ENCODE results near the gene LHPP.

Gene LHPP

GRCh38 chr10:124626759-124627380 lies 165.2 kb downstream of the LHPP start:
- no peak for DNase-seq (ENCODE audit: low spot score)
- no peak for TF ChIP-seq CTCF (IDR thresholded peaks at IDR 0.05; ENCODE audit: extremely low read depth, insufficient read depth, missing control alignments)
- in situ Hi-C loops (cut with MboI; ENCODE audit: low pct_unique_long_range_greater_than_20kb, low sequenced_read_pairs, unreplicated experiment): no loop called here

DNA sequence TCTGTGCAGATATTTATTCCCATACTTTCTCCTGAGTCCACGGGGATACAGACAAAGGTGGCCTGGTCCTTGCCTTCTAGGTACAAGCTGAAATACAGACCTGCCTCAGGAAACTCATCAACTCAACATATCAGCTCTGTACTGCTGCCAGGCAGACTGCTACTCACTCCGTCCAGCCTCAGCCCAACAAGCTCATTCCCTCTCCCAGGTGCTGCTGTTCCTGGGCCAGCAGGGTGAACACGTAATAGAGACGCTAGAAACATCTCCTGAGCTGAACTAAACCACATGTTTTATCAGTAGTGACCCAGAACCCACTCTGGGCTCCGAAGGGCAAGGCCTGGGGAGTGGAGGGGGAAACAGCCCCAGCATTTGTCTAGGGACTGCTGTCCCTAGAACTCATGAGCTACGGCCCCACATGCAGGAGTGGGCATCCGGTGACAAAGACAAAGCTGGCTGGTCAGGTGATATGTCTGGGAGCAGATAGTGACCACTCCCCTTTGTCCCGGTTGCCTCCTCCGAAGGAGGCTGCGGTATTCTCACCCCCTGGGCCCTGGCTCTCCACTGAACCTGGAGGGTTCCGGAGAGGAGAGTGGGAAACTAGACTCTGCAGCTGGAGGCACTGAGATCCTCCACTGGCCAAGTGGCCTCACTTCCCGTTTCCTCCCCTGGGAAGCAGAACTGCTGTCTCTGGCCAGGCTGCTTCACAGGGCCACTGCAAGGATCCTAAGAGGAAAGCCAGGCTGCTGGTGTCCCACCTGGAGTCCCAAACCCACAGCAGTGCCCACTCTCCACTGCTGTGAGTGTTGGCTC lies 166.4 kb downstream of the LHPP start:
- in situ Hi-C loops (cut with MboI; ENCODE audit: low pct_unique_long_range_greater_than_20kb, low sequenced_read_pairs, unreplicated experiment): no loop called here
- no peak for TF ChIP-seq CTCF (IDR thresholded peaks at IDR 0.05; ENCODE audit: extremely low read depth, insufficient read depth, missing control alignments)

GRCh38 chr10:124628676-124629021 lies 167.0 kb downstream of the LHPP start:
- in situ Hi-C loops (cut with MboI; ENCODE audit: low pct_unique_long_range_greater_than_20kb, low sequenced_read_pairs, unreplicated experiment): no loop called here
- TF ChIP-seq CTCF (IDR thresholded peaks at IDR 0.05; ENCODE audit: extremely low read depth, insufficient read depth, missing control alignments): no peak
- DNase-seq (ENCODE audit: low spot score): no peak

More for the DNA sequence above, 166.4 kb downstream of the LHPP start:
- DNase-seq (ENCODE audit: low spot score): no peak

- TF ChIP-seq CTCF (IDR thresholded peaks at IDR 0.05; ENCODE audit: extremely low read depth, insufficient read depth, missing control alignments): no peak
- DNase-seq (ENCODE audit: low spot score): no peak
- in situ Hi-C loops (cut with MboI; ENCODE audit: low pct_unique_long_range_greater_than_20kb, low sequenced_read_pairs, unreplicated experiment): no loop called here
These were observed 167.8 kb downstream of the LHPP start for GRCh38 chr10:124629415-124629814.

DNA sequence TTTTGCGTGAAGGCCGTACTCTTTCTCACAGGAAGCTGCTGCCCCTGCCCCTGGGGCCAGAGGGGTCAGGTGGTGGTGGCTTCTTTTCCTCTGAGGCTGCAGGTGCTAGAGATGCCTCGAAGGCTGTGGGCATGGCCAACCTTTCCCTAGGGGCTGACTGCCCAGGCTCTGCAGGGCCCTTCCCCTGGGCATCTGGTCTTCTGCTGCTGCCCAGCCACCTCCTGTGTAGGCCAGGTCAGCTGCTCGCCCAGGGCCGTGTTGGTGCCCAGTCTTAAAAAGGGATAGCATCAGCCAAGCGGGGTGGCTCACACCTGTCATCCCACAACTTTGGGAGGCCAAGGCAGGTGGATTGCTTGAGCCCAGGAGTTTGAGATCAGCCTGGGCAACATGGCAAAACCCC lies 168.2 kb downstream of the LHPP start:
- no peak for TF ChIP-seq CTCF (IDR thresholded peaks at IDR 0.05; ENCODE audit: extremely low read depth, insufficient read depth, missing control alignments)
- in situ Hi-C loops (cut with MboI; ENCODE audit: low pct_unique_long_range_greater_than_20kb, low sequenced_read_pairs, unreplicated experiment): loop anchor here (10.0 kb wide), 1 partner anchor 105 kb away; no protein-coding TSS in a partner anchor
- DNase-seq (ENCODE audit: low spot score): no peak

GRCh38 chr10:124630551-124630950 lies 168.9 kb downstream of the LHPP start:
- no peak for DNase-seq (ENCODE audit: low spot score)
- in situ Hi-C loops (cut with MboI; ENCODE audit: low pct_unique_long_range_greater_than_20kb, low sequenced_read_pairs, unreplicated experiment): loop anchor here (10.0 kb wide), 1 partner anchor 104 kb away; no protein-coding TSS in a partner anchor
- TF ChIP-seq CTCF (IDR thresholded peaks at IDR 0.05; ENCODE audit: extremely low read depth, insufficient read depth, missing control alignments): no peak

Measured in GM13977 (cell line).